PC-9 (cell line): ENCODE measurements around the gene TMEM238. TPM values are rescaled to one million over a fixed set of nuclear protein-coding genes. Genes with fewer than 3 reads are reported as not detected.

ENCODE experiments used
- BruUV-seq: library from RNA; stranded (reverse); fragments of 400-500 nt; replicated peaks from 2 replicates; lab custom pipeline; 2021; lab: Mats Ljungman, UMichigan
- CTCF ChIA-PET: fragments of 300-600 bp; sonication (Branson Sonifier 250); formaldehyde crosslinking; loops from one replicate; lab custom pipeline; 2022; ENCODE audit warnings: antibody characterized with exemption; lab: Charles Lee
- POLR2A ChIA-PET: fragments of 300-600 bp; sonication (Branson Sonifier 250); formaldehyde crosslinking; loops from one replicate; lab custom pipeline; 2022; ENCODE audit warnings: antibody characterized with exemption; ENCODE audit not compliant: unreplicated experiment; lab: Charles Lee
- DNase-seq, 2 experiments: peaks; one replicate each; pipeline versions ENCODE4 v3.0.0 to v3.0.0-alpha.2; 2015 to 2022; ENCODE audit warnings: mixed read lengths in 1 of 2
- H2AFZ ChIP-seq: fragments of 200-600 bp; sonication (generic); 2 replicates; pipeline ENCODE4 v1.8.1; 2017; ENCODE audit warnings: antibody characterized with exemption
- H3F3A ChIP-seq: fragments of 200-600 bp; sonication (generic); 2 replicates; pipeline ENCODE4 v1.8.1; 2017; ENCODE audit warnings: antibody characterized with exemption, mild to moderate bottlenecking, low read depth; ENCODE audit not compliant: insufficient read depth
- H3K27ac ChIP-seq: fragments of 200-600 bp; sonication (generic); 2 replicates; pipeline ENCODE4 v1.6.1; 2016; ENCODE audit warnings: mixed run types
- H3K27me3 ChIP-seq: fragments of 200-600 bp; sonication (generic); 2 replicates; pipeline ENCODE4 v1.6.1; 2016; ENCODE audit warnings: low read depth, mixed run types; ENCODE audit not compliant: insufficient read depth
- H3K36me3 ChIP-seq: fragments of 200-600 bp; sonication (generic); 2 replicates; pipeline ENCODE4 v1.6.1; 2016; ENCODE audit warnings: low read depth, mixed run types
- H3K4me1 ChIP-seq: fragments of 200-600 bp; sonication (generic); replicated peaks from 2 replicates; pipeline ENCODE4 v1.6.1; 2016; ENCODE audit warnings: mixed run types; ENCODE audit not compliant: insufficient read depth
- H3K4me2 ChIP-seq: fragments of 200-600 bp; sonication (generic); 2 replicates; pipeline ENCODE4 v1.6.1; 2017; ENCODE audit warnings: mixed run types
- H3K4me3 ChIP-seq: fragments of 200-600 bp; sonication (generic); 2 replicates; pipeline ENCODE4 v1.6.1; 2016; ENCODE audit warnings: mixed run types
- H3K79me2 ChIP-seq: fragments of 200-600 bp; sonication (generic); 2 replicates; pipeline ENCODE4 v1.6.1; 2017; ENCODE audit warnings: low read depth, mixed run types
- H3K9me2 ChIP-seq: fragments of 200-600 bp; sonication (generic); 2 replicates; pipeline ENCODE4 v1.8.1; 2017; ENCODE audit warnings: mild to moderate bottlenecking; ENCODE audit not compliant: insufficient read depth
- H3K9me3 ChIP-seq: fragments of 200-600 bp; sonication (generic); 2 replicates; pipeline ENCODE4 v1.8.1; 2016; ENCODE audit warnings: low read depth; ENCODE audit not compliant: insufficient read depth
- H4K20me1 ChIP-seq: fragments of 200-600 bp; sonication (generic); 2 replicates; pipeline ENCODE4 v1.8.1; 2017; ENCODE audit not compliant: insufficient read depth
- CTCF ChIP-seq: fragments of 200-600 bp; sonication (generic); conservative IDR thresholded peaks from 2 replicates; pipeline ENCODE4 v1.6.1; 2017; ENCODE audit warnings: mixed run types, antibody characterized with exemption, mild to moderate bottlenecking, moderate library complexity
- EZH2 ChIP-seq: fragments of 200-600 bp; sonication (generic); IDR thresholded peaks from 2 replicates; pipeline ENCODE4 v1.8.0; 2017; ENCODE audit warnings: antibody characterized with exemption, low read depth
- intact Hi-C: fragments of 100-400 bp; cut with micrococcal nuclease; formaldehyde crosslinking; loops from one replicate; pipeline ENCODE4 v1.10.0; 2022; ENCODE audit not compliant: unreplicated experiment
- total RNA-seq: library from RNA; stranded (reverse); gene quantifications from 2 replicates; pipeline ENCODE4 v1.2.3, GENCODE V29; 2021

The TMEM238 gene
- total RNA-seq, 1 experiment from 2014 or later: 40.4 TPM

DNA sequence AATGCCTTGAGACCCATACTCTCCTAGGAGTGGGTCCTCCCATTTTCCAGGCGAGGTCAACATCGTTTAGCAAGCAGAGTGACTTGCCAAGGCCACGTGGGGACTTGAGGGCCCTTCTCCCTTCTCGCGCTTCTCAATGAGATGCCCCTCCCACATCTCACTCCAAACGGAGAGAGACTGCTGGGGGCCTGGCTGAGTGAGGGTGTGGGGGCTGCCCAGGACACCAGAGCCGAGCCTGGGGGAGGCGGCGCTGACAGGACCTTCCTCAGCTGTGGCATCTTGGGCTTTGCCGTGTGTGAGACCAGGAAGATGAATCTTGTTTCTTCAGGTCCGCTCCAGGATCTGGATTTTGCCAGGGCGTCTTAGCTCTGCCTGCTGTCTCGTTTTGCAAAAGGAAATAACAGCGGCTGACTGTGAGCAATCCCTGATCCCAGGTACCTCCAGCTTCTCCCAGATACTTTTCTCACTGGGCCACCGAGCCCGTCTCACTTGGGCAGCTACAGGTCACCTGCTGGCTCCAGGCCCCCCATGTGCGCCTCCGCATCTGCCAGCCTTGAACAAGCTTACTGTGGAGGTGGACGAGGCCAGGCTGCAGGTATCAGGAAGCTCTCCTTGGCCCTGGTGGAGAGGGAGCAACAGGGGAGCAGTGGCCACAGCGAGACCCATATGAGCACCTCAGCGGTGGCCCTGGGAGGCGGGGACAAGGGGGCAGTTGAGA, 35.6 kb downstream of the TMEM238 start:
- intact Hi-C loops: no loop called here
- Histone ChIP-seq H3K27me3 (no peaks in the 10 kb centered on the region), H3K4me3 (no peak overlapping the region), H3K27ac (no peak overlapping the region), H2AFZ (no peak overlapping the region), H3K79me2 (no peaks in the 10 kb centered on the region), H4K20me1 (peaks cover 7% of the 10 kb centered on the region; the same call in 1 of the 2 replicates), H3K9me3 (no peaks in the 10 kb centered on the region), H3K4me2 (no peak overlapping the region), H3K4me1 (peaks cover 47% of the 10 kb centered on the region), H3F3A (peaks cover 26% of the 10 kb centered on the region; the same call in 1 of the 2 replicates), H3K36me3 (0 out of 2 replicates have a peak, but pooled peaks cover 3% of the 10 kb centered on the region), H3K9me2 (no peaks in the 10 kb centered on the region)
- ChIA-PET POLR2A (interaction anchor here (0.8 kb wide), 1 partner anchor 29 kb away, joined by 9 read pairs; no protein-coding TSS in a partner anchor), CTCF (no interaction called here)
- no TSS peak for BruUV-seq
- no peak for TF ChIP-seq EZH2
- no peak for TF ChIP-seq CTCF
- DNase-seq: no peak

DNA sequence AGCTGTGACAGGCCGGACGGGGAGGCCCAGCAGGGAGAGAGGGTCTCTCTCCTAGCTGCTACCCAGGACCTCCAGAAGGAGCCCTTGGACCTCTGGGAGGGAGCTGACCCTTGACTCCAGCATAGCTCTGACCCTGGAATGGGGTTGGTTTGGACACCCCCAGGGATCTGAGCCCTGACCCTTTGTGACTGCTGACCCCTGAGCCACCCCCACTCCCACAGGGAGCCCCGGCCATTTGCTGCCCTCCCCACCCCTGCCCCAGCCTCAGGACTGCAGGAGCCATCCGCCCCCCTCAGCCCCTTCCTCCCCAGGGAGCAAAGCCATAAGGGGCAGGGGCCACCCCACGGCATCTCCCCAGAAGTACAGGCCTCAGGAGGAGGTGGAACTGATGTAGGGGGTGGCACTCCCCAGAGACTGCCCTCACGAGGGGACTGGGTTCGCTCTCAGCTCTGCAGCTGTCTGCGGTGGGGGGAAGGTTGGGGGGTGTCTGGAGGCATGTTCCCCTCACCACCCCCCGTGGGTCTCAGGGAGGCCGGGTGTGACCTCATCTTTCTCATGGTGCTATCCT, 36.6 kb downstream of the TMEM238 start:
- peaks cover 37% of the 10 kb centered on the region for H3K4me1 ChIP-seq
- no peak overlapping the region for H2AFZ ChIP-seq
- POLR2A ChIA-PET: no interaction called here
- TF ChIP-seq CTCF (no peak), EZH2 (no peak)
- CTCF ChIA-PET: interaction anchor here (0.6 kb wide), 1 partner anchor 187 kb away, joined by 3 read pairs; no protein-coding TSS in a partner anchor
- no TSS peak for BruUV-seq
- H3K27me3 ChIP-seq: no peaks in the 10 kb centered on the region
- H4K20me1 ChIP-seq: peaks cover 7% of the 10 kb centered on the region; the same call in 1 of the 2 replicates
- H3K36me3 ChIP-seq: 0 out of 2 replicates have a peak, but pooled peaks cover 5% of the 10 kb centered on the region
- intact Hi-C loops: no loop called here
- H3K79me2 ChIP-seq: no peaks in the 10 kb centered on the region
- H3K27ac ChIP-seq: no peak overlapping the region
- peaks cover 16% of the 10 kb centered on the region; the same call in 1 of the 2 replicates for H3F3A ChIP-seq
- no peaks in the 10 kb centered on the region for H3K9me2 ChIP-seq
- H3K4me3 ChIP-seq: no peak overlapping the region
- no peaks in the 10 kb centered on the region for H3K9me3 ChIP-seq
- DNase-seq: no peak
- H3K4me2 ChIP-seq: no peak overlapping the region

DNA sequence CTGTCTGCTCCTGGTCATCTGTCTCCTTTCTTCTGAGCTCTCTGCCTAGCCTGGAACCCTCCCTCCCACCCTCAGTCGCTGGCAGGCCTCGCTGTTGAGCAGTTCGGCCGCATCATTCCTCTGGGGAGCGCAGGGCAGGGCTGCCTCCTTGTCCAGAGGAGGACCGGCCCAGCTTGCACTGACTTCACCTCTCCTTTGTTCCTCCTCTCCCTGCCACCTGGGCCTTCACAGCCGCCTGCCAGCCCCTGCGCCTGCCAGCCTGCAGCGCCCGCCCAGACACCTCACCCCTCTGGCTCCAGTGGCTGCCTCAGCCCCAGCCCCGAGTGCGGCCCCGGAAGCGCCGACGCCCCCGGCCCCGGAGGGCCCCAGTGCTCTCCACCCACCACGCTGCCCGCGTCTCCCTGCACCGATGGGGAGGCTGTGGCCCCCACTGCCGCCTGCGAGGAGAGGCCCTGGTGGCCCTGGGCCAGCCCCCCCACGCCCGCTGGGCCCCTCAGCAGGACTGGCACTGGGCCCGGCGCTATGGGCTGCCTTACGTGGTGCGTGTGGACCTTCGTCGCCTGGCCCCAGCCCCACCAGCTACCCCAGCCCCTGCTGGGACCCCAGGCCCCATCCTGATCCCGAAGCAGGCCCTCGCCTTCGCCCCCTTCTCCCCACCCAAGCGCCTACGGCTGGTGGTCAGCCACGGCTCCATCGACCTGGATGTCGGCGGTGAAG, 37.2 kb downstream of the TMEM238 start:
- Histone ChIP-seq H3K4me1 (peaks cover 32% of the 10 kb centered on the region), H4K20me1 (peaks cover 13% of the 10 kb centered on the region), H2AFZ (no peak overlapping the region), H3K4me2 (no peak overlapping the region), H3K27me3 (no peaks in the 10 kb centered on the region), H3F3A (peaks cover 13% of the 10 kb centered on the region; the same call in 1 of the 2 replicates), H3K36me3 (0 out of 2 replicates have a peak, but pooled peaks cover 5% of the 10 kb centered on the region), H3K9me3 (no peaks in the 10 kb centered on the region), H3K79me2 (peaks cover 5% of the 10 kb centered on the region), H3K9me2 (no peaks in the 10 kb centered on the region), H3K4me3 (no peak overlapping the region), H3K27ac (no peak overlapping the region)
- no TSS peak for BruUV-seq
- no peak for TF ChIP-seq EZH2
- no peak for TF ChIP-seq CTCF
- POLR2A ChIA-PET: no interaction called here
- no peak for DNase-seq
- CTCF ChIA-PET: interaction anchor here (0.6 kb wide), 2 partner anchors 54 to 187 kb away, joined by 3 to 4 read pairs; no protein-coding TSS in a partner anchor
- intact Hi-C loops: no loop called here
